NCI-H1694 treated with DMSO at 0.1 percent for 48 hours (cell line): ENCODE data around the gene METTL8.
"Not testable (repeated sequence)": the region's sequence is repeated elsewhere in the genome, so short reads cannot be mapped to it uniquely, and the experiment has no call there.

Source experiments
- DNase-seq: peaks from one replicate; lab custom pipeline; 2025; lab: John Stamatoyannopoulos, UW

The METTL8 gene

DNA sequence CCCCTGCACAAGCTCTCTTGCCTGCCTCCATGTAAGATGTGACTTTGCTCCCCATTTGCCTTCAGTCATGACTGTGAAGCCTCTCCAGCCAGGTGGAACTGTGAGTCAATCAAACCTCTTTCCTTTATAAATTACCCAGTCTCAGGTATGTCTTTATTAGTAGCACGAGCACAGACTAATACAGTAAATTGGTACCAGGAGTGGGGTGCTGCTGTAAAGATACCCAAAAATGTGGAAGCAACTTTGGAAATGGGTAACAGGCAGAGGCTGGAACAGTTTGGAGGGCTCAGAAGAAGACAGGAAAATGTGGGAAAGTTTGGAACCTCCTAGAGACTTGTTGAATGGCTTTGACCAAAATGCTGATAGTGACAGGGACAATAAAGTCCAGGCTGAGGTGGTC, 122.2 kb downstream of the METTL8 start:
- not testable (repeated sequence) for DNase-seq

GRCh38 chr2:171310889-171311288, 122.9 kb downstream of the METTL8 start:
- no peak for DNase-seq

- no peak for DNase-seq
Measured at GRCh38 chr2:171309455-171310286, 124.1 kb downstream of the METTL8 start.

- DNase-seq = no peak
Measured at GRCh38 chr2:171308280-171309054, 125.3 kb downstream of the METTL8 start.

GRCh38 chr2:171307560-171307959, 126.2 kb downstream of the METTL8 start:
- DNase-seq = no peak

GRCh38 chr2:171297956-171298355, 135.8 kb downstream of the METTL8 start:
- DNase-seq = no peak

- DNase-seq = no peak
Measured at GRCh38 chr2:171294608-171295007, 139.2 kb downstream of the METTL8 start.

DNA sequence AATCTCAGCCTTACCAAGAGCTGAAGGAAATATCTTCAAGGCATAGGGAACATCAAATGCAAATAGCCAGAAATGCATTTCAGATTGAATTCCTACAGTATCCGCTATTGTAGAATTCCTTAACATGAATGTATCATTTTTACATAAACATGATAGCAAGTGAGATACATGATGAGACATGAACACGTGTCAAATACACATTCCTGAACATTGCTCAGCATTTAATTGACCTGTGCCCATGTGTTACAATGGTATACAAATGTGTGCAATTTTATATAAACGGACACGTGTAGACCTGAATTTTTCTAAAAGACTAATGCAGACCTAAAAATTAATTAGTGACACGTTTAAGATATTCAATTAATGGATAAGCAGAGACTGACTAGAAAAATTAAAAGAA, 140.1 kb downstream of the METTL8 start:
- DNase-seq = no peak

GRCh38 chr2:171289991-171290390, 143.8 kb downstream of the METTL8 start:
- no peak for DNase-seq

- no peak for DNase-seq
Measured at GRCh38 chr2:171289316-171289715, 144.5 kb downstream of the METTL8 start.

GRCh38 chr2:171287611-171288010, 146.2 kb downstream of the METTL8 start:
- no peak for DNase-seq

DNA sequence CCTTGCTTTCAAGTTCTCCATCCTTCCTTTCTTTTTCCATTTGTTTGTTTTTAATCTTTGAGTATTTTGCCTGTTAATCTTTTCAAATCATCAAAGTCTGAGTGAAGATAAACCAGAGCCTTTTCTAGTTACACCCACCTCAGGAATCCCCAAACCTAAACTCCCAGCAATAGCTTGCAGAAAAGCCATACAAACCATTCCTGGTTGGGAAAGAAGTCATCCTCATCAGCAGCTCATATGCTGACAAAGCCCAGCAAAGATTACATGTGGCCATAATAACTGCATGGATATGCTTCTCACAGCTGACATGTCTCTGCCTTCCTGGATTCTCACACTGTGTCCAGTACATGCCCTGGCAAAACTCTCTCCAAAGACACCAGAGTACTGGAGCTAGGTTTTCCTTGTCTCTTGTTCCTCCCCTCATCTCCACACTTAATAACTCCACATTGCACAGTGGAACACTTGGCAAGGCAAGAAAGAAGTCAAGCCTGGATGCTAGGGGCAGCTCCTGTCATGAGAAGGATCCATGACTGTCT, 146.7 kb downstream of the METTL8 start:
- DNase-seq = no peak

DNA sequence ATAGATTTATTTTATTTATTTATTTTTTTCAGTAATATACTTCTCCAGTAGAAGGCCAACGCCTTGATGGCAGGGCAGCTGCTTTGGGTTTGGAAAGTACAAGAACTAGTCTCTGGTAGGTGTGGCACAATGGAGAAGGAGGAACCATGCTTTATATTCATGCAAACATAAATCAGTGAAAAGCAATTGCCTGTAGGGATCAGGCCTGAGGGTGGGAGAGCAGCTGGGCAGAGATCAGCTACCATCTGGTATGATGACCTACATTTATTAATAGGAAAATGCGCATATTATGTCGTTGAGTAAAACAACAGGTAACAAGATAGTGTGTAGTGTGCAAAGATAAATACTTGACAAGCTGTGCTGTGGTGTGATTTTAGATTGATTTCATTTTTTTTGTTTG, 152.7 kb downstream of the METTL8 start:
- DNase-seq = peak; percentile 85

DNA sequence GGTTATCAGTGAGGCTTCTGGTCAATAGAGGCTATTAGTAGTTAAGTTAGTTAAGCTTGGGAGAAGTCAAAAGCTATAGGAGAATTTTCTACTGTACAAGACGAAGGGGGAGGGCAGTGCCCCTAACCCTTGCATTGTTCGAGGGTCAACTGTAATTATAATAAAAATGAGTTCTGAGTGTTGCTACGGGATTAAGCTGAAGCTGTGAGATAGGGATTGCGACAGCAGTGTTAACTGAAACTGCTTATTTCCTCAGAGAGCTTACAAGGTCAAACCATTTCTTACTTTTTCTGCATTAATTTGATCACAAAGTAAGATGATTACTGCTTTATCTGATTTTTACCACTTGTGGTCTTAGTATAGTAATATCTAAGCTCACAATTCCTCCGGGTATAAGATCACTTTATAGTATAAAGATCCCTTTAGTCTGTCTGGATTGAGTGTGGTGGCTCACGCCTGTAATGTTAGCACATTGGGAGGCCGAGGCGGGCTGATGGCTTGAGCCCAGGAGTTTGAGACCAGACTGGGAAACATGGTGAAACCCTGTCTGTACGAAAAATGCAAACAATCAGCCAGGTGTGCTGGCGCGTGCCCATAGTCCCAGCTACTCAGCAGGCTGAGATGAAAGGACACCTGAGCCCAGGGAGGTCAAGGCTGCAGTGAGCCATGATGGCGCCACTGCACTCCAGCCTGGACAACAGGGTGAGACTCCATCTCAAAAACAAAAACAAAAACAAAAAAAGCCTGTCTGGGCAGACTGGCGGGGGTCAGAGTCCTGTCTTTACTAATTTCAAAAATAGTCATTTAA, 153.6 kb downstream of the METTL8 start:
- DNase-seq = no peak

DNA sequence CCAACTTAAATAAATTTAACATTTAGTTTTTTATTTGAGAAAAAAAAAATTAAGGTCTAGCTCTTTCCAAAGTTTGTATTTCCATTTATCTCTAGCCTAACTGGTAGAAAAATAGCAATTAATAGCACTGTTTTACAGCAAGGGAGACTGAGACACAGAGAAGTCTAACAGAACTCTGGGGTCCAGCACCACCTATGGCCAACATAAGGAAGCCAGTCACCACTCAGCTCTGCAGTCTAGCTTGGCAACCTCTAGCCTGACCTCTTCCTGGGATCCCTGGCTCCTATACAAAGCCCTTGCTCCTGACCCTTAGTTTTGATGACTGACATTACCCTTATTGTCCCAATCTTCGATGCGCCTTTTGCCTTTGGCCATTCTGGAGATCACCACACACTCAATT, 159.0 kb downstream of the METTL8 start:
- DNase-seq = no peak

DNA sequence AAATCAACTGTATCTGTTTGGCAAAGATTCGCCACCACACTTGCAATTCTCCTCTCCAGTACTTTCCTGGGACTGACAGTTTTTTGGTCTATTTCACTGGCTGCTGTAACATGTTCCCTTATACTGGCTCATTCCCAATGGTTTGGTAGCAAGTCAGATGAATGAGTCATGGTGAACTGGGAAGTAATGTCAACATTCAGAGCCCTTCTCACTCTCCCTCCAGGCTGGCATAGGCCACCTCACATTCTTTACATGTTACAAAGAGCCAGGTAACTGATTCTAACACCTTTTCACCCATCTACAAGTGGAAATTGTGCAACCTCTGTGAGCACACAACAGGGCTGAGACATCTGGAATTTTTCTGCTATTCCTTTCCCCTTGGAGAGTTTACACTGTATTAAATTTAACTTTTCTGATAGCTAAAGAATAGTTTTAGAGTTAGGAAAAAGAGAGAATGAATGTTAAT, 161.8 kb downstream of the METTL8 start:
- no peak for DNase-seq

DNA sequence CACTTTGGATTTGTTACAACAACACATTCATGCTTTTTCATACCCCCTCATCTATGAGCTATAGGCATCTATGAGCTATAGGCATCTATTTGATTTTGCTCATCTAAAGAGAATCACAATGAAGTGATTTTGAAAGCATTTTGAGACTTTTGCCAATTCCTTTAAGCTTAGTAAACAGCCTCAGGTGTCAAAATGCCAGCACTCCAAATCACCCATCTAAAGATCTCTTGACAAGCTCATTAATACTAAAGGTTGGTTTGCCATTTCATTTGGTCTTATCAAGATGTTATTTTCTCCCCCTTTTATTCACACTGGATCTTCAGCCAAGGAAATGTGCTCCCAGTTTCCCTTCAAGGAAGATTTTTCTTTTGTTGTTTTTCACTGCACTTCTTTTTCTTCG, 162.4 kb downstream of the METTL8 start:
- no peak for DNase-seq

DNA sequence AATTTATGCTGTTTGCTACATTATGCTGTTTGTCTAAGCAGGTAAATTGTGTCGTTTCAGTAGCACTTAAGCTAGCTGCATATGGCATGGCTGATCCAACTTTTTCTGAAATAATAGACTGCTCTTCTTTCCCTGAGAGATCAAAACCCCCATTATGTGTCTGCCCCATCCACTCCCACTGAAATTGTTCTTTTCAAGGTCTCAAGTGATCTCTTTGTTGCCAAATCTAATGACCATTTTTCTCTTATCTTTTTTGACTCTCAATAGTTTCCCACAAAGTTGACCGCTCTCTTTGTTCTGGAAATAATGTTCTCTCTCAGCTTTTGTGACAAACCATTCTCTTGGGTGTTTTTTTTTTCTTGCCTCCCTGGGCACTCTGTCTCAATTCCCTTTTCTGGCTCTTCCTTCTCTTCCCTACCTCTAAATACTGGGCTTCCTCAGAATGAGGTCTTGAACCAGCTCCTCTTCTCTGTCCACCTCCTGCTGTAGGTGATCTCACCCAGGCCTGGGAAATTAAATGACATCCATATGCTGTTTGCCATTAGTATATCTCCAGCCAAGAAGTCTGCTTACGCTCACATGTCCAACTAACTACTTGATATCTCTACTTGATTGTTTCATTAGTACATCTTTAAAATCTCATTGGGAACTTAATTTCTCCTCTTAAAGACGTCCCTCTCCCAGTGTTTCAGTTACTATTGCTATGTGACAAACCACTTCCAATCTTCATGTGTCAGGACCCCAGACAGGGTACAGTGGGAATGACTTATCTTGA, 165.7 kb downstream of the METTL8 start:
- no peak for DNase-seq
